Ramos (cell line): ENCODE results near the gene SYT8.

Source experiments
- in situ Hi-C: fragments of 300-500 bp; cut with MboI; formaldehyde crosslinking; loops from one replicate; pipeline ENCODE4 v1.14.3; 2022; ENCODE audit warnings: low sequenced_read_pairs; ENCODE audit not compliant: unreplicated experiment

The SYT8 gene

GRCh38 chr11:1830322-1831223 is 4.2 kb upstream of the SYT8 start:
- in situ Hi-C loops, result loop anchor here (10.0 kb wide), 1 partner anchor 324 kb away; no protein-coding TSS in a partner anchor

- in situ Hi-C loops, result loop anchor here (10.0 kb wide), 1 partner anchor 323 kb away; no protein-coding TSS in a partner anchor
Measured at GRCh38 chr11:1831338-1832210, 3.2 kb upstream of the SYT8 start.

GRCh38 chr11:1832211-1832919 is 2.4 kb upstream of the SYT8 start:
- in situ Hi-C loops, result loop anchor here (10.0 kb wide), 1 partner anchor 322 kb away; no protein-coding TSS in a partner anchor

- in situ Hi-C loops, result loop anchor here (10.0 kb wide), 1 partner anchor 322 kb away; no protein-coding TSS in a partner anchor
Measured at GRCh38 chr11:1832920-1833295, 1.9 kb upstream of the SYT8 start.

GRCh38 chr11:1834062-1834610 is 654 bp upstream of the SYT8 start:
- in situ Hi-C loops, result loop anchor here (10.0 kb wide), 1 partner anchor 321 kb away; no protein-coding TSS in a partner anchor

GRCh38 chr11:1835671-1836010 is 851 bp downstream of the SYT8 start:
- in situ Hi-C loops, result loop anchor here (10.0 kb wide), 1 partner anchor 319 kb away; no protein-coding TSS in a partner anchor

- in situ Hi-C loops, result loop anchor here (10.0 kb wide), 1 partner anchor 319 kb away; no protein-coding TSS in a partner anchor
Measured at GRCh38 chr11:1836011-1836945, 1.5 kb downstream of the SYT8 start.

- in situ Hi-C loops, result loop anchor here (10.0 kb wide), 1 partner anchor 317 kb away; no protein-coding TSS in a partner anchor
Measured at GRCh38 chr11:1837171-1838076, 2.6 kb downstream of the SYT8 start.

GRCh38 chr11:1838077-1838425 is 3.3 kb downstream of the SYT8 start:
- in situ Hi-C loops, result loop anchor here (10.0 kb wide), 1 partner anchor 317 kb away; no protein-coding TSS in a partner anchor

GRCh38 chr11:1838426-1839144 is 3.8 kb downstream of the SYT8 start, which contains the start of gene TNNI2:
Gene TNNI2, plus strand, starts transcription at chr11:1838981. Its CDS starts 716 bp downstream, at chr11:1839697.
- in situ Hi-C loops, result loop anchor here (10.0 kb wide), 1 partner anchor 316 kb away; no protein-coding TSS in a partner anchor

GRCh38 chr11:1839204-1839923 is 4.6 kb downstream of the SYT8 start:
- in situ Hi-C loops, result loop anchor here (10.0 kb wide), 1 partner anchor 315 kb away; no protein-coding TSS in a partner anchor

- in situ Hi-C loops, result loop anchor here (10.0 kb wide), 1 partner anchor 315 kb away; no protein-coding TSS in a partner anchor
Measured at GRCh38 chr11:1839924-1840779, 5.4 kb downstream of the SYT8 start.

GRCh38 chr11:1840780-1841480 is 6.1 kb downstream of the SYT8 start:
- in situ Hi-C loops, result no loop called here

GRCh38 chr11:1841511-1842148 is 6.8 kb downstream of the SYT8 start:
- in situ Hi-C loops, result no loop called here
